HG03558 (cell line): ENCODE measurements around the gene ZBTB7C.

Experiments used
- ATAC-seq: cut with Tn5 transposase; IDR thresholded peaks from one replicate; pipeline ENCODE4 v1.9.1; 2021; ENCODE audit warnings: moderate number of reproducible peaks; ENCODE audit not compliant: unreplicated experiment; ENCODE audit errors: extremely low read depth

Gene ZBTB7C

DNA sequence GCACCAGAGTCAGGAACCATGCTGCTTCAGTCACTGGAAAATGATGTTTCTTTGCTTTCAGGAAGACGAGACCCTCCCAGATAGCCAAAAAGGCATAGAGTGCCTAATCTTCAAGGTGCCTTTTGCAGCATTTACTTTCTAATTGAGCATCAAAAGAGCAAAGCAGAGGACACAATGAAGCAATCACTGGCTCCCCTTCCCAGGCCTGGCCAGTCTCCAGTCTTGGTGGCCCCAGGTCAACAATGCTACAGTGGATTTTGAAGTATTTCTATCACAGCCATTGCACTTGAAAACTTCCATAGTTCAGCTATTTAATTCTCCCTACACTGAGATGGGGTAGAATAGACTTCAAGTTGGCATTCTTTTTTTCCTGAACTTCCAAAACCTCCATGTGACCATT is 15.4 kb downstream of the ZBTB7C start:
- no peak for ATAC-seq

GRCh38 chr18:48393170-48393569 is 16.0 kb downstream of the ZBTB7C start:
- ATAC-seq = no peak

DNA sequence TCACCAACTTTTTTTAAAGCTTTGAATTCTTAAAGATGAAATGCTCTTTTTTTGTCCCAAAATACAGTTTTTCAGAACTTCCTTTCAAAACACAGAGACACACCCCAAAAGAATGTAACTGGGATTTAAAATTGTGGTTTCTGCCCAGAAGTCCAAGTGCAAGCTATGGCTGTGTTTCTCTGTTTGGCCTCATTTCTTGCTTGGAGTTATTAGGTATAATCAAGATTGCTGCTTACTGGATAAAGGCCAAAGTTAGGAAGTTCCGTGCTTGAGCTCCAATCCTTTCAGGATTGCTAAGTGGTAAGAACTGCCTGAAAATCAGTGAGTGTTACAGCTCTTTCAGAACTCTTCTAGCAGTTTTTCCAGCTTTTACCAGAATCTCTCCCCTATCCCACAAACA is 16.9 kb downstream of the ZBTB7C start:
- no peak for ATAC-seq

GRCh38 chr18:48391868-48392267 is 17.3 kb downstream of the ZBTB7C start:
- no peak for ATAC-seq

DNA sequence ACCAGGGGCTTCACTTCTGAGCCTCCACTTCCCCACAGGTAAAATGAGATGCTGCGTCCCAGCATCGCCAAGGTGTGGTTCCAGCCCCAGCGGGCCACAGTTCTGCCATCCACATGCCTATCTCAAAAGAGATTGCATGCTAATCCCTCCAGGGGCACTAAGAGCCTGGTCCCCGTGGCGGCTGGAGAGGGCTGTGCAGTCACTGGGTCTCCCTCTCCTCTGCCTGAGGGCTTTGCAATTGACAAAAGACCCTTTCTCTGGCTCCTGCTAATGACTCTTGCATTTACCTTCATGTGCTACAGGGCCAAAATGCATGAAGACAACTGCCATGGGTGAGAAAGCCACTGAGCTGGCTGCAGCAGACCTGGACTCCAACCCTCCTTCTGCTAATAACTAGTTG is 18.5 kb downstream of the ZBTB7C start:
- no peak for ATAC-seq

DNA sequence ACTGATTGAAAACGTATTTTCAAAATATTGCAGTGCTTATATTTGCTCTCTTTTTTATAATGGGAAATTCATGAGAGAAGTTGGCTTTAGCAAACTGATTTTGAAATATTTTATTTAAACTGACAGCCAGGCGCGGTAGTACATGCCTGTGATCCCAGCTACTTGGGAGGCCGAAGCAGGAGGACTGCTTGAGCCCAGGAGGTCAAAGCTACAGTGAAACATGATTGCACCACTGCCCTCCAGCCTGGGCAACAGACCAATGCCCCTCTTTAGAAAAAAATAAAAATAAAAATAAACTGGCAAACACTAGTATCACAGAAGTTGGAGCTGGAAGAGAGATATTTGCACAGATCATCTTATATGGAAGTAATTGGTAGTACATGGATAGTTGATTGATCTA is 20.7 kb downstream of the ZBTB7C start:
- no peak for ATAC-seq

GRCh38 chr18:48387300-48387699 is 21.9 kb downstream of the ZBTB7C start:
- ATAC-seq = no peak

DNA sequence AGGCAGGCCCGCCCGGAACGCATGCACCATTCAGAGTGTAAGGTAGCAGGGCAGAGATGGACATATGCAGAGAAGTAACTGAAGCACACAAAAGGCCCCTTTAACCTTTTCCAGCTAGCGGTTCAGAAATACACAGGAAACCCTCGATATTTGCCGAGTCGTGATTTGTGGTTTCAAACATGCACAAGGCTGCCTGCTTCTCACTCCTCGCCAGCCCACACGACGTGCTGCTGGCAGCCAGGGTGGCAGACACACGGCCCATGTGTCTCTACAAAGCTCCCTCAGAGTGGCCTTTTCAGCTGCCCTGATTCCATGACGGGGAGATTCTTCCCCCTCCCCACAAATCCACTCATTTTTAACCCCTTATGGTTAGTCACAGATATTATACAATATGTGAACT is 23.6 kb downstream of the ZBTB7C start:
- ATAC-seq = no peak

DNA sequence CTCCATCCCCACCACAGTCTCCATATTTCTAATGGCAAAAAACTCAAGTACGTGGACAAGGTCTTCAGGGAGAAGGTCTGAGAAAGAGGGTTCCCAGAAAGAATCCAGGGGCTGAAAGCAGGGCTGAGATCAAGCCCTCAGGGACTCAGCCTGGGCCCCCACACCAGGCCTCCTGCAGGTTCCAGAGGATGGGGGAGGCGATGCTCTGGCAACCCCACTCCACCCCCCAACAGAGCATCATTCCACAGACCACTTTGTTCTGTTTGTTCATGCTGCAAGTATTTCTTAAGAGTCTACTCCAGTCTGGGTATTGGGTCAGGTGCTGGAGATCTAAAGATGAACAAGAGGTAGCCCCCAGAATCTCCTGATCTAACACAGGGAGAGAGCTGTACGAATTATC is 32.2 kb downstream of the ZBTB7C start:
- no peak for ATAC-seq

- ATAC-seq = no peak
Observed at GRCh38 chr18:48376406-48376805, 32.8 kb downstream of the ZBTB7C start.

- ATAC-seq = no peak
Observed at GRCh38 chr18:48375150-48375800, 33.9 kb downstream of the ZBTB7C start.

GRCh38 chr18:48374423-48375149 is 34.6 kb downstream of the ZBTB7C start:
- ATAC-seq = no peak

- no peak for ATAC-seq
Observed at GRCh38 chr18:48371854-48372602, 37.2 kb downstream of the ZBTB7C start.

- ATAC-seq = no peak
Observed at GRCh38 chr18:48367557-48367956, 41.6 kb downstream of the ZBTB7C start.

DNA sequence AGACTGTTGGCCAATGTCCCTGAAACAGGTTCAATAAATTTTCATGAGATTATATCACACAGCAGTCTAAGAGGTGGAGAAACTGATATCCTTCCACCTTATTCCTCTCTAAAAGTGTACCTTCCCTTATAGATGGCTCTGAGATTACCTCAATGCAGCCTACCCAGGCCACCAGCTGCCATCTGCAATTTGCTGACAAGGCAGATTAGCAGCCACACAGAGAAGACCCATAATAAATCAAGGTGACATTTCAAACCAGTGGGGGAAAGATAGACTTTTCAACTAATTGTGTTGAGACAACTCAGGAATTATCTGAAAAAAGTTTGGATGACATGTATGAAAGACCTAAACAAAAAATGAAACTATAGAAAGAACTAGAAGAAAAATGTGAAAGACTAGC is 43.2 kb downstream of the ZBTB7C start:
- ATAC-seq = no peak

DNA sequence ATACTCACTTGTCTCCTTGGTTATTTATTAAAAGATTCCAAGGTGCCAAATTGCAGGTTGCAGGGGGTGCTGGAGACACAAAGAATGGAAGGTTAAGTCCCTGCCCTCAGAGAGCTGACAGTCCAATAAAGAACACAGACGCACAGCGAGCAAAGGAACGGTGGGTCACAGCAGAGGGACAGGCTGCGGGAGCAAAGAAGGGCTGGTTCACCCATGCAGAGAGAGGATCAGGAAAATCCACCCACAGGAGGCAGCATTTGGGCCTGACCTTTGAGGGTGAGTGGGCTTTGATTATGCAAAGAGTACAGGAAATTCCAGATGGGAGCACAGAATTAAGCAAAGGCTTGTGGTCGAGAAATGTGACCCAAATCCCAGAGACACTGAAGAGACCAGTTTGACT is 45.0 kb downstream of the ZBTB7C start:
- ATAC-seq = no peak

- ATAC-seq = no peak
Observed at GRCh38 chr18:48363175-48363574, 46.0 kb downstream of the ZBTB7C start.

- ATAC-seq = no peak
Observed at GRCh38 chr18:48361801-48362200, 47.4 kb downstream of the ZBTB7C start.

- no peak for ATAC-seq
Observed at GRCh38 chr18:48360376-48361021, 48.7 kb downstream of the ZBTB7C start.

DNA sequence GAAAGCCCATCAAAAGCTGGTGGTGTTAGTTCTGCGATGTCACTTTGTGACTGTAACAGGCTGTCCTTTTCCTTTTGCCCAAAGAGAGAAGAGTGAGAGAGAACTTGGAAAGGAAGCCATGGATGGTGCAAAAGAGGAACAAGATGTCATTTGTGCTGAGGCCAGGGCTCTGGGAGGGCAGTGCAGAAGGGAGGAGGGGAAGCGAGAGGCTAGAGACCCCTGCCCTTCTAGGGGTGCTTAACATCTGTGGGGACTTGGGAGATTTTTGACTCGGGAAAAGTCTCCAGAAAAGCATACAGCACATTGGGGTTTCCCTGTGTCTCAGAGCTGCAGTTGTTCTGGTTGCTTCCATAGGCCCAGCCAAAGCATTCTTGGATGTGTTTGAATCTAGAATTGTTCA is 49.6 kb downstream of the ZBTB7C start:
- ATAC-seq = no peak

DNA sequence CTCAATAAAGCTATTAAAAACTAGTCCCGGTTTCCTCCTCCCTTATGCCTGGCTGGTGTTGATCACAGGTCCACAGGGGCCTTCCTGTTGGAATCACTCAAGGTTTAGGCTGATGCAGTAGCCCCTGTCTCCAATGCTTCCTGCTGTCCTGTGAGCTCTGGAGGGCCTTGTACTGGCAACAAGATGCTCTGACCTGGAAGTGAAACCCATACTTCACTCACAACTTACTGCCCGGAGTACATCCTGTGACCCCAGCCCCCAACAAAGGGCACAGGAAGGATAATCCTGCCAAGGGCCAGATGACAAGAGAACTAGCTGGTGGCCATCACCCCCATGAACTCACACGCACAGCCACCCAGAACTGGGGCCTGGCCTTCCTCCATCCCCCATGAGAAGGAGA is 50.3 kb downstream of the ZBTB7C start:
- no peak for ATAC-seq
